GM21786 (cell line): ENCODE data around the gene DNAJB4.
A peak's percentile ranks its signal among the peaks of the same experiment; 100 is the strongest.
"Not testable (repeated sequence)": the region's sequence is repeated elsewhere in the genome, so short reads cannot be mapped to it uniquely, and the experiment has no call there.

ENCODE experiments used
- ATAC-seq: cut with Tn5 transposase; IDR thresholded peaks from one replicate; pipeline ENCODE4 v1.9.1; 2021; ENCODE audit not compliant: unreplicated experiment

Gene DNAJB4

GRCh38 chr1:77990629-77991204, 14.0 kb upstream of the DNAJB4 start:
- no peak for ATAC-seq

GRCh38 chr1:77991638-77992037, 13.1 kb upstream of the DNAJB4 start:
- no peak for ATAC-seq

GRCh38 chr1:77994117-77994705, 10.5 kb upstream of the DNAJB4 start:
- no peak for ATAC-seq

- no peak for ATAC-seq
Observed at GRCh38 chr1:77996734-77997133, 8.0 kb upstream of the DNAJB4 start.

- ATAC-seq: not testable (repeated sequence)
Observed at GRCh38 chr1:78000536-78000935, 4.2 kb upstream of the DNAJB4 start.

GRCh38 chr1:78003070-78003746, 1.5 kb upstream of the DNAJB4 start:
- ATAC-seq: no peak

- peak; percentile 33 for ATAC-seq
Observed at GRCh38 chr1:78003882-78004718, 639 bp upstream of the DNAJB4 start.

- ATAC-seq: no peak
Observed at GRCh38 chr1:78005448-78005722, 646 bp downstream of the DNAJB4 start.

- no peak for ATAC-seq
Observed at GRCh38 chr1:78005755-78006154, 1.0 kb downstream of the DNAJB4 start.

GRCh38 chr1:78006521-78006920, 1.8 kb downstream of the DNAJB4 start:
- ATAC-seq: no peak

- ATAC-seq: no peak
Observed at GRCh38 chr1:78007677-78008341, 3.1 kb downstream of the DNAJB4 start.

GRCh38 chr1:78009276-78009675, 4.5 kb downstream of the DNAJB4 start:
- ATAC-seq: no peak

GRCh38 chr1:78009836-78010235, 5.1 kb downstream of the DNAJB4 start:
- no peak for ATAC-seq

GRCh38 chr1:78011050-78011449, 6.3 kb downstream of the DNAJB4 start:
- no peak for ATAC-seq

GRCh38 chr1:78015148-78015547, 10.4 kb downstream of the DNAJB4 start:
- ATAC-seq: no peak

- ATAC-seq: no peak
Observed at GRCh38 chr1:78019024-78019423, 14.3 kb downstream of the DNAJB4 start.

- ATAC-seq: not testable (repeated sequence)
Observed at GRCh38 chr1:78021134-78021533, 16.4 kb downstream of the DNAJB4 start.

- ATAC-seq: no peak
Observed at GRCh38 chr1:78029793-78030192, 25.1 kb downstream of the DNAJB4 start.

- no peak for ATAC-seq
Observed at GRCh38 chr1:78032996-78033796, 28.5 kb downstream of the DNAJB4 start.

- no peak for ATAC-seq
Observed at GRCh38 chr1:78033797-78034172, 29.0 kb downstream of the DNAJB4 start.

- no peak for ATAC-seq
Observed at GRCh38 chr1:78035121-78035520, 30.4 kb downstream of the DNAJB4 start.
